Body of pancreas (tissue), 4 donors: ENCODE results near the gene CFAP92. TPM values are rescaled to one million over a fixed set of nuclear protein-coding genes. Genes with fewer than 3 reads are reported as not detected.

ENCODE experiments used
- ATAC-seq: fragments of 150-250 bp; one replicate; pipeline ENCODE4 v1.9.1; 2016
- DNase-seq, 4 donors: peaks; one replicate each; pipeline ENCODE4 v3.0.0-alpha.2; 2019
- H3K27ac ChIP-seq, 4 donors: fragments of 200-600 bp; sonication (generic); 1 replicate in 3 of 4; 2 replicates in 1 of 4; pipeline versions ENCODE4 v1.5.1 to v1.6.1; 2016 to 2019; ENCODE audit warnings: mild to moderate bottlenecking in 1 of 4, mixed read lengths in 1 of 4, moderate library complexity in 1 of 4
- H3K27me3 ChIP-seq, 2 donors: fragments of 200-600 bp; sonication (generic); one replicate each; pipeline ENCODE4 v1.6.0; 2016; ENCODE audit warnings: mild to moderate bottlenecking in 1 of 2
- H3K36me3 ChIP-seq, 2 donors: fragments of 200-600 bp; sonication (generic); replicated peaks in 1 of 2; 2 replicates each; pipeline ENCODE4 v1.5.1; 2016; ENCODE audit warnings: low read depth in 2 of 2; ENCODE audit not compliant: insufficient read depth in 1 of 2
- H3K4me1 ChIP-seq: fragments of 200-600 bp; sonication (generic); one replicate; pipeline ENCODE4 v1.6.0; 2016
- H3K4me3 ChIP-seq, 2 donors: fragments of 200-600 bp; sonication (generic); 1 replicate in 1 of 2; 2 replicates in 1 of 2; pipeline ENCODE4 v1.5.1; 2016 to 2019
- H3K9me3 ChIP-seq, 3 donors: fragments of 200-600 bp; sonication (generic); 1 replicate in 2 of 3; 2 replicates in 1 of 3; pipeline ENCODE4 v1.5.1; 2016
- CTCF ChIP-seq, 7 experiments: fragments of 450-650 bp in 4 of 7; fragments of 200-600 bp in 3 of 7; sonication (generic) in 3 of 7; IDR thresholded peaks; one replicate each; pipeline ENCODE4 v1.5.1; 2016 to 2019; ENCODE audit warnings: antibody characterized with exemption in 7 of 7
- POLR2A ChIP-seq, 3 donors: fragments of 450-650 bp; IDR thresholded peaks; one replicate each; pipeline ENCODE4 v1.6.1; 2016; ENCODE audit warnings: antibody characterized with exemption in 3 of 3, mild to moderate bottlenecking in 2 of 3
- whole genome bisulfite sequencing, 2 donors: methylation state at CpG; one replicate each; pipeline ENCODE4 v1.1.5; 2017; 5-methylcytosine and 5-hydroxymethylcytosine counted together
- intact Hi-C: fragments of 100-400 bp; cut with DNase I; formaldehyde crosslinking; loops from one replicate; pipeline ENCODE4 v1.15.1; 2023
- total RNA-seq, 2 donors: library from RNA; depleted of rRNA; stranded (reverse); fragments of >200 nt; gene quantifications; one replicate each; pipeline ENCODE4 v1.1.0, GENCODE V29; 2016

CFAP92 gene
- total RNA-seq, 2 donors from 2014 or later, result not detected

- intact Hi-C loops, result no loop called here
- ATAC-seq (no peak), DNase-seq (no peak)
Measured at GRCh38 chr3:128902426-128902825, 91.5 kb downstream of the CFAP92 start.

GRCh38 chr3:128895843-128896697, 97.8 kb downstream of the CFAP92 start:
- Histone ChIP-seq H3K9me3 (no peaks in the 10 kb centered on the region), H3K36me3 (peaks cover 5 to 52% of the 10 kb centered on the region in 2 donors), H3K27me3 (no peaks in the 10 kb centered on the region), H3K4me3 (no peak overlapping the region), H3K4me1 (no peaks in the 10 kb centered on the region), H3K27ac (no peak overlapping the region)
- WGBS, 2 donors, result 86 to 88% methylated on average over 11 of the region's 11 CpGs
- ATAC-seq (no peak), DNase-seq (no peak)
- intact Hi-C loops, result no loop called here
- no peak for TF ChIP-seq POLR2A (IDR thresholded peaks at IDR 0.05)
- no peak for TF ChIP-seq CTCF (IDR thresholded peaks at IDR 0.05)

More at GRCh38 chr3:128902426-128902825, 91.5 kb downstream of the CFAP92 start:
- Histone ChIP-seq H3K36me3 (peaks cover 10 to 65% of the 10 kb centered on the region in 2 donors), H3K27me3 (no peaks in the 10 kb centered on the region), H3K27ac (no peak overlapping the region), H3K4me1 (no peaks in the 10 kb centered on the region), H3K9me3 (no peaks in the 10 kb centered on the region), H3K4me3 (no peak overlapping the region)
- WGBS, 2 donors, result 93% methylated on average over 7 to 9 of the region's 9 CpGs
- TF ChIP-seq POLR2A (IDR thresholded peaks at IDR 0.05) (no peak), CTCF (IDR thresholded peaks at IDR 0.05) (no peak)

GRCh38 chr3:128889139-128889894, 104.6 kb downstream of the CFAP92 start:
- no peak for TF ChIP-seq POLR2A (IDR thresholded peaks at IDR 0.05)
- TF ChIP-seq CTCF (IDR thresholded peaks at IDR 0.05), result no peak
- no peak for ATAC-seq
- Histone ChIP-seq H3K27ac (no peak overlapping the region), H3K27me3 (no peaks in the 10 kb centered on the region), H3K4me1 (no peaks in the 10 kb centered on the region), H3K36me3 (peaks cover 0 to 9% of the 10 kb centered on the region in 2 donors), H3K9me3 (no peaks in the 10 kb centered on the region), H3K4me3 (no peak overlapping the region)
- 95 to 98% methylated on average over 7 of the region's 7 CpGs for WGBS, 2 donors
- intact Hi-C loops, result no loop called here
- DNase-seq, result no peak

GRCh38 chr3:128884992-128885391, 108.9 kb downstream of the CFAP92 start:
- H3K27ac ChIP-seq, result no peak overlapping the region
- no peak overlapping the region for H3K4me3 ChIP-seq
- no peak for DNase-seq
- H3K9me3 ChIP-seq, result no peaks in the 10 kb centered on the region
- H3K27me3 ChIP-seq, result no peaks in the 10 kb centered on the region
- intact Hi-C loops, result no loop called here
- TF ChIP-seq POLR2A (IDR thresholded peaks at IDR 0.05), result no peak
- TF ChIP-seq CTCF (IDR thresholded peaks at IDR 0.05), result no peak
- peaks cover 0 to 3% of the 10 kb centered on the region in 2 donors for H3K36me3 ChIP-seq
- whole genome bisulfite sequencing, 2 donors, result 93 to 94% methylated on average over 1 of the region's 1 CpG
- no peak for ATAC-seq
- H3K4me1 ChIP-seq, result peaks cover 32% of the 10 kb centered on the region
